ES-I3 (cell line): ENCODE data around the gene FAM240B.

ENCODE experiments used
- H3K36me3 ChIP-seq: 2 replicates; pipeline ENCODE4 v1.6.1; 2013; ENCODE audit warnings: mild to moderate bottlenecking, low read length, control low read depth, moderate library complexity; ENCODE audit not compliant: insufficient read depth
- H3K4me1 ChIP-seq: 2 replicates; pipeline ENCODE4 v1.6.1; 2013; ENCODE audit warnings: mild to moderate bottlenecking, control low read depth, low read length; ENCODE audit not compliant: insufficient read depth
- H3K9ac ChIP-seq: 2 replicates; pipeline ENCODE4 v1.6.1; 2013; ENCODE audit warnings: low read depth, mild to moderate bottlenecking, low read length, moderate library complexity
- H3K9me3 ChIP-seq: 2 replicates; pipeline ENCODE4 v1.6.1; 2013; ENCODE audit warnings: mild to moderate bottlenecking, low read length, moderate library complexity; ENCODE audit not compliant: control insufficient read depth, insufficient read depth

FAM240B gene

DNA sequence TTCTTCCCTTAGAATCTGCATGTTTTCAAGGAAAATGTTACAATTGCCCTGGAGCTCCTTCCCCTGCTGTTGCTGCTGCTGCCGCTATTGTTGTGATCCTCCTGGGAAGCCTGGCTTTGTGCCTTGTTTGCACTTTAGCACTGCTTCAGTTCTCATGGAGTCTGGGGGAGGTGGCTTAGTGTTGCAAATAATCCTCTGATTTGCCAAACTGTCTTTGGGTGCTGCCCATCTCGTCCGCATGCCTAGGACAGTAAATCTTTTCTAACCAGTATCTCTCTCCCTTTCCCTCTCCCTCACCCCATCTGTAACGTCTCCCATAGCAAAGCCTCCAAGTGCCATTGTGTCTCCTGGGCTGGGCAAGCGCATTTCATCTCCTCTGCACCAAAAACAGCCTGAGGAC, 30.3 kb downstream of the FAM240B start:
- Histone ChIP-seq H3K9ac (no peak overlapping the region), H3K4me1 (peaks cover 42% of the 10 kb centered on the region), H3K9me3 (no peaks in the 10 kb centered on the region), H3K36me3 (no peaks in the 10 kb centered on the region)

DNA sequence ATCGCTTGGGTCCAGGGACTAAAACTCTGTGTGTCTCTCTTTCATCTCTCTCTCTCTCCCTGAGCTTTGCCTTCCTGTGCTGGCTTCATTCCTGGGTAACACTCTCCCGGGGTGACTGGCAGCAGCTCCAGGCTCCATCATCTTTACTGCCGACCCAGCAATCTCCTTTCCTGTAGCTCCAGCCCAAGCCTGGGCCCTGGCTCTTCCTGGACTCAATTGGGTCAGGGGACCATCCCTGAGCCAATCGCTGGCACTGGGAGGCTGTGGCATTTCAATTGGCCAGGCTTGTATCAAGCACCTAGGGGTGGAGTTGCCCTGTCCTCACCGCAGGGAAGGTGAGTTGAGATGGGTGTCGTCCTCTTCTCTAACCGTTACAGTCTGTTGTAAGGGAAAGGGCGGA, 31.9 kb downstream of the FAM240B start:
- peak overlapping the region; percentile 23; the same call in 1 of the 2 replicates for H3K9ac ChIP-seq
- no peaks in the 10 kb centered on the region for H3K36me3 ChIP-seq
- no peaks in the 10 kb centered on the region for H3K9me3 ChIP-seq
- H3K4me1 ChIP-seq = peaks cover 58% of the 10 kb centered on the region

DNA sequence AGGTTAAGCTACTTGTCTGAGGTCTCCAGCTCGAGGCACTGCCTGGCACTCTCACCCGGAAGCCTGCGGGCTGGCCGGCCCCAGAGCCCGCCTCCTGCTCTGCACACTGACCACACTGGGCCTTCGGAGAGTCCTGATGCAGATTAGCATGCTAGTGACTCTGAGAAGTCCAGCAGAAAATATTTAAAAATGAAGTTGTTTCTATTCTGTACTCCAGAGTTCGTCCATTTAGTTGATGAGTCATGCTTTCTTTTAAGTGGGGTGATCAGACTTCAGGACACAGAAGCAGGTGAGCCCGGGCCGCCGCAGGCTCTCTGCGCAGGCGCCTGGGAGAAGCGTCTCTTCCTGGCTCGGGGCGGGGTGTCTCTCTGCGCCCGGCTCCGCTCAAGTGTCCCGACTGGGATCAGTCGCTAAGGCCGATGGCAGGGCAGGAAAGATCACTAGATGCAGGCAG, 32.5 kb downstream of the FAM240B start:
- H3K36me3 ChIP-seq = no peaks in the 10 kb centered on the region
- peaks cover 63% of the 10 kb centered on the region for H3K4me1 ChIP-seq
- H3K9me3 ChIP-seq = no peaks in the 10 kb centered on the region
- peak overlapping the region; percentile 23; the same call in 1 of the 2 replicates for H3K9ac ChIP-seq

DNA sequence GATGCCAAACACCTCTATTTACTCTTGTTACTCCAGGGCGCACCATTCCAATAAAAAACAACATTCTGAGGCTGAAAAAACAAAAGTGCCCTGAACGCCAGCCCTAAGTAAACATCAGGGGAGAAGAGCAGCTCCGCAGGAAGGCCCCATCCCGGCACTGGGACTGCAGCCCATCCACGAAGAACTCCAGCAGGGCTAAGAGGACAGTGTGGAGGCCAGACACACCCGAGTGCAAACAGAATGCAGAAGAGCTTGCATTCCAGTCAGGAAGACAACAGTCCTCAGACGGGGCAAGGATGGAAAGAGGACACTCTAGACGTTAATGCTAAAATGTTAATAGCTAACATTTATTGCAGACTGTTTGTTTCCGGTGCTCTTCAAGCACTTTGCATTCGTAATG, 33.0 kb downstream of the FAM240B start:
- H3K4me1 ChIP-seq = peaks cover 67% of the 10 kb centered on the region
- no peaks in the 10 kb centered on the region for H3K36me3 ChIP-seq
- H3K9me3 ChIP-seq = no peaks in the 10 kb centered on the region
- H3K9ac ChIP-seq = no peak overlapping the region

DNA sequence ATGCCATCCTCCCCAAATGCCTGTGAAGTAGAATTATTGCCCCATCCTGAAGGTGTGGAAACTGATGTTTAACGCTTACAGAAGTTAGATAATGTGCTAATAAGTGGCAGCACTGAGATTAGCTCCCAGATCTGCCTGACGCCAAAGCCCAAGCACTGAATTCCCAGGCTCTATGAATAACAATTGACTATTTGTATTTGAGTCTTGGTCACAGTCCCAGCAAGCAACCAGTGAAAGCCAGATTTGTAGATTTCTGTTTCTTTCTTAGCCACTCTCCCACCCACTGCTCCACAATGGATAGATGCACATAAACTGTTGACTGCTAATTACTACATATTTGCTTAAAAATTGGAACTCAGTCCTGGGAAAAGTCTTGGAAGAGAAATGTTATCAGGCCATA, 34.4 kb downstream of the FAM240B start:
- Histone ChIP-seq H3K9me3 (no peaks in the 10 kb centered on the region), H3K4me1 (peaks cover 69% of the 10 kb centered on the region), H3K36me3 (no peaks in the 10 kb centered on the region), H3K9ac (no peak overlapping the region)

DNA sequence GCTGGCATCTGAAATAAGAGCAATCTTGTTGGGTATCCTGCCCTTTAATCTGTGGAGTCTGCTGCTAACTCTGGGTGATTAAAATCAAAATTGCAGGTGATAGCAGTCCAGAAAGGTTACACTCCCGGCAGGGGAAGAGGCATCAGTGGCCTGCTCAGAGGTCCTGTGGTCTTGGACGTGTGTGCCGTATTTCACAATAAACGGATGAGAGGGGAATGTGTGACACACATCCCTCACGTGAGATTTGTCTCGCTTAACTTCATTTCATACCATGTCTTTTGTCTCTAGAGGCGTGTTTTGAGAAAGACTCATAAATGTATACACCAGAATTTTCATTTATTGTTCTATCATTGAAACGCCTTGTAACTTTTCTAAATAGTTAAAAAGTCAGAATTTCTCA, 36.6 kb downstream of the FAM240B start:
- Histone ChIP-seq H3K9ac (no peak overlapping the region), H3K4me1 (peaks cover 61% of the 10 kb centered on the region), H3K36me3 (no peaks in the 10 kb centered on the region), H3K9me3 (no peaks in the 10 kb centered on the region)

DNA sequence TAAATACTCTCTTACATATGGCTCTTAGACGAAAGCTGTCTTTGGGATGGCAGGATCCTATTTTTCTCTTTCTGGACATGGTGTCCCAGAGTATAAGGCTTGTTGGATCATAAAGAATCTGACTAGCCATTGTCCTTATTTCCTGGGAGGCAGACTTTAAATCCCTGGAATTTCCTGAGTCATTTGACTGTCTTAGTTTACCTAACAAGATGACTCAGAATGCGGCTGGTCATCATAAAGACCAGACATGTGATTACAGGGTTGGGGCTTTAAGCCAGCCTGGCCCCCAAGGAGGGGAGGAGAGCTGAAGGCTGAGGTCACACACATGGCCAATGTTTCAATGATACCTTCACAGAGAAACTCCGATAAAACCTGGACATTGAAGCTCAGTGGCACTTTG, 37.2 kb downstream of the FAM240B start:
- H3K36me3 ChIP-seq = no peaks in the 10 kb centered on the region
- H3K4me1 ChIP-seq = peaks cover 55% of the 10 kb centered on the region
- H3K9me3 ChIP-seq = no peaks in the 10 kb centered on the region
- no peak overlapping the region for H3K9ac ChIP-seq

DNA sequence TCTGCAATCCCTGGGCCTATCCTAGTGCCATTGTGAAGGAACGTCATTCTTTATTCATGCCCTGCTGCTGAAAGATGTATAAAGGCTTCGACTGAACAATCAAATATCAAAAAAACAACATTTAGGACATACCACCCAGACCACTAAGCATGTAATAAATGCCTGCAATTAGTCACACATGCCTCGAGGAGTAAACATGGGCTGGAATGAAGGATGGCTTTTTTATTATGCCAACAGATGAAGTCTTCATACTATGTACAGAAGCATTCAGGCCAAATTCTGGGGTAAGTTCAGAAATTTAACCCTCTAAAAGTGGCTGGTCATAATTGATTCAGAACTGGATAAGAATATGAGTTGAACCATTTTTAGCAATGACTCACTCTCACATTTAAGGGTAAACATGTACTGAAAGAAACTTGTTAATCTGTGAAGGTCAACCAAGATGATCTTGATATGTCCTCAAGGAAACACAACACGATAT, 38.1 kb downstream of the FAM240B start:
- Histone ChIP-seq H3K4me1 (peaks cover 46% of the 10 kb centered on the region), H3K36me3 (no peaks in the 10 kb centered on the region)

DNA sequence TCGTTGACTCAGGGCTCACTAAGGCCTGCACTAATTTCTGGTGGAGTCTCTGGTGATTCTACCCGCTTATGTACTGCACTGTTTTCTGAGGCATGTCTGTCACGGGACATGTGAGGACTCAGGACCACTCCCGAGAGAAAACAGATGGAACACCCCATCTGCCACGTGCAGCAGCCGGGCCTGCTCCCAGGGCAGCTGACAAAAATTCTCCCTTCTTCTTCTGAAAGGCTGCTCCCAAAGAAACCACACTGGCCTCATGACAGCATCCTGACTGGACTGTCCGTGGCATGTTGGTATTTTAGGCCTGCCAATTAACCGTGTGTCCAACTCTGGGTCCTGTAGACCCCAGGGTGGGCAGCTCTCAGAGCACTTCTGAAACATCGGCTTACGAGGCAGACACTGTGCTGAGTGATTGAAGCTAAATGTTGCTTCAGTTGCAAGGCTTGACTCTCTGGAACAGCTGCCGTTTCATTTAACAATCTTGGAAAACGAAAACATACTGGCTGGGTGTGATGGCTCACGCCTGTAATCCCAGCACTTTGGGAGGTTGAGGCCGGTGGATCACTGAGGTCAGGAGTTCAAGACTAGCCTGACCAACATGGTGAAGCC, 39.0 kb downstream of the FAM240B start:
- Histone ChIP-seq H3K9ac (no peak overlapping the region), H3K4me1 (peaks cover 42% of the 10 kb centered on the region), H3K9me3 (no peaks in the 10 kb centered on the region), H3K36me3 (no peaks in the 10 kb centered on the region)

More for the DNA sequence above, 38.1 kb downstream of the FAM240B start:
- no peaks in the 10 kb centered on the region for H3K9me3 ChIP-seq
- no peak overlapping the region for H3K9ac ChIP-seq

DNA sequence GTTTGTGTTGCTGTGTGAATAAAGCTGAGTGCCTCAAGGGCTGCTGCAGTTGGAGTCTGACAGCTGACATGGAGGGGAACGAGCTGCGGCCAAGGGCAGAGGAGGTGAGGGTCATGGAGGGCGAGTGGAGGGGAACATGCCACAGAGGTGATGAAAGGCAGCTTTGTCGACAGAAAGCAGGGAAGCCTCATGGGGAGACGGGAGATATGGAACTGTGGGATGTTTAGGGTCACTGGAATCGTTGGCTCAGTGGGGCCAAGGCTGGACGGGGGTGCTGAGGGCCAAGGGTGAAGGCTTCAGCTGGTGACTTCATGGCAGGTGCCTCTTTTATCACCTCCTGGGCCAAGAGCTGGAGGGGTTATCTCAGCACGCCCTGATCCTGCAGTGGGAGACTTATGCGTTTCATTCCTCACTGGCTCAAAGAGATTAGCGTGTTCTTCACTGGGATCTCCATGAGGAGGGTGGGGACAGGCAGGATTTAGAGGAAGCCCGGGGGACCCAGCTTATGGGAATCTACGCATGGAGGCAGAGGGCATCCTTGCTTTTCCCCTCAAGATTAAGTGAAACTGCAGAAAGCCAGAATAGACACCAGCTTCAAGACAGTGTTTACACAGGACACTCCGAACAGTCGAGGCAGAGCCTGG, 42.2 kb downstream of the FAM240B start:
- no peaks in the 10 kb centered on the region; the same call in 1 of the 2 replicates for H3K9me3 ChIP-seq

DNA sequence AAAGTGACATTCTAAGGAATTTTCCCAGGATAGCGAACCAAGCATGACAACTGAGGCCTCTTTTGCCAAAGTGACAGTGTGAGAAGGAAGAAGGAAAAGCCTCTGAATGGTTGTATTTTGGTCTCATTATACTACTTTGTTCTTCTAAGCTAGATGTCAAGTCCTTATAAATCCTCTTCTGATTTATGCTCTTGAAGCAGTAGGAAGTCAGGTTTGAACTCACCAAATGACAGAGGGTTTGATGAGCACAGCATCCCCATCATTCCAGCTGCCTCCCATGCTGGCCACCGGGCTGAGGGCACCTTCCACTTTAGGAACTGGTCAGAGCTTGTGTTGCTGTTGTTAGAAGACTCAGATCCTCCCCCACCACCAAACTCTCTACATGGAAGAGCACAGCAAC, 44.1 kb downstream of the FAM240B start:
- H3K9me3 ChIP-seq = no peaks in the 10 kb centered on the region; the same call in 1 of the 2 replicates
- peaks cover 15% of the 10 kb centered on the region for H3K4me1 ChIP-seq
- H3K9ac ChIP-seq = no peak overlapping the region
- H3K36me3 ChIP-seq = no peaks in the 10 kb centered on the region

More for the DNA sequence above, 42.2 kb downstream of the FAM240B start:
- Histone ChIP-seq H3K4me1 (peaks cover 17% of the 10 kb centered on the region), H3K36me3 (no peaks in the 10 kb centered on the region), H3K9ac (no peak overlapping the region)

DNA sequence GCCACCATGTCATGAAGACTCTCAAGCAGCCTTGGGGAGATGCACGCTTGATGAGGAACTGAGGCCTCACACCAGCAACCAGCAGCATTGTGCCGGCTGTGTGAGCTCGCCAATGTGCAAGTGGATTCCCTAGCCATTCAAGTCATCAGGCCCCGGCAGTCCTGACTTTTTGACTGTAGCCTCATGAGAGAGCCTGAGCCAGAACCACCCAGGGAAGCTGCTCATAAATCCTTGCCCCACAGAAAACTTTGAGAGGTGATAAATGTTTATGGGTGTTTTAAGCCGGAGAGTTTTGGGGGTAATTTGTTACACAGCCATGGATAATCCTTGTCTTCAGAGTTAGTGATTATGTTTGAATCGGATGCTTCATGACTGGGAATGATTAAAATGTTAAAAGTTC, 44.7 kb downstream of the FAM240B start:
- Histone ChIP-seq H3K4me1 (peaks cover 15% of the 10 kb centered on the region), H3K9me3 (no peaks in the 10 kb centered on the region; the same call in 1 of the 2 replicates), H3K9ac (no peak overlapping the region), H3K36me3 (no peaks in the 10 kb centered on the region)

DNA sequence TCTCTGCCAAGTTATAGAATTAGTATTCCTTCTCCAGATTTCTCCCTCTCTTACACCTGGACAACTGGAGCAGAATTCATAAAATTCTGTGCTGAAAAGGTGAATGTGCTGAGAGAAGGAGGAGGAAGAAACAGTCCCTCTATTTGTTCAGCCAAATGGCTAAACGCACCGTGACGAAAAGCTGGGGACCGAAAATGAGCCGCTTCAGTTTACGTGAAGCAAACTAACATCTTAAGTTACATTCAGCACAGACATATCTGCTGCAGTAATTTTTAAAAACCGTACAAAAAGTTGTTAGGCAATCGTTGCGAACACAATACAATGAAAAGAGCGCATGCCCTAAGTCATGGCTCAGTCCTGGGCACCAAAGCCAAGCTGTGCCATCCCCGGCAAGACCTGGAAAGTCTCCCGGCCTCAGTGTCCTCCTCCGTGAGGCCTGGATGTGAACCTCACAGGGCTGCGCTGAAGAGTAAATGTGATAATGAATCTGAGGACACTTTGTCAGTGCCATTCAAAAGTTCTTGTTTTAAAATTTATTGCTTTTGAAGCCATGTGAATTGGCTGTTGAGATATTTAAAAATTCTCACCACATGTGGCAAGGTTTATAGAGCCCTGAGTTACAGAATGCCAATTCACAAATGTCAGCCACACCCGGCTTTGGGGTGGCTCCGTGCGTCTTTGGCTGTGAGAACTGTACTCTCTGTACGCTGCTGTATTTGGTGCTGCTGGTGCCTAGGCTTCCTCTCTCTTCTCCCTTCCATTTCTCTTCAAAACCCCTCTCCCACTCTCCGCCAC, 46.3 kb downstream of the FAM240B start:
- peaks cover 15% of the 10 kb centered on the region for H3K4me1 ChIP-seq
- H3K36me3 ChIP-seq = no peaks in the 10 kb centered on the region
- H3K9me3 ChIP-seq = no peaks in the 10 kb centered on the region; the same call in 1 of the 2 replicates
- H3K9ac ChIP-seq = no peak overlapping the region

DNA sequence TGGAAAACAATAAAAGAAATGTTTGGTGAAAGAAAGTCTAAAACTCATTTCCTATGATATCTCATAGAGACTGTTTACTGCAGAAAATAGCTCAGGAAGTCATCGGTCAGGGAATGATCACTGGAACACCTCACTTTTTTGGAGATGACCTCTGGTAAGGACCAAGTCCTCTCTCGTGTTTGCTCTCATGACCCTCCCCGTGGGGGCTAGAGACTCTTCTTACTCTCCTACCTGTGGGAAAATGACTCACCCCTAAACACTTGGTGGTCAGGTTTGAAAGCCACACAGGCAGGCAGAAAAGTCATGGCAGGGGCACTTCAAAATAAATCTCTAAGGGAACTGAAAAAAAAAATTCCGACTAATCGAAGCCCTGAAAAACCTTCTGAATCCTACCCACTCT, 48.2 kb downstream of the FAM240B start:
- Histone ChIP-seq H3K9me3 (no peaks in the 10 kb centered on the region; the same call in 1 of the 2 replicates), H3K9ac (0 out of 2 replicates have a peak overlapping the region, but pooled peaks have one; percentile 1), H3K36me3 (no peaks in the 10 kb centered on the region), H3K4me1 (peaks cover 15% of the 10 kb centered on the region)
